Transverse colon (tissue), 4 donors: ENCODE measurements around the gene COL8A1.

Source experiments
- CTCF ChIP-seq, 5 experiments: fragments of 200-600 bp in 3 of 5; fragments of 450-650 bp in 2 of 5; sonication (generic) in 3 of 5; IDR thresholded peaks; 1 replicate in 2 of 5; 2 replicates in 3 of 5; pipeline ENCODE4 v1.5.1; 2016 to 2017; ENCODE audit warnings: antibody characterized with exemption in 5 of 5, inconsistent platforms in 3 of 5, mild to moderate bottlenecking in 2 of 5, moderate library complexity in 1 of 5
- POLR2AphosphoS5 ChIP-seq, 3 donors: sonication (generic); formaldehyde crosslinking; IDR thresholded peaks; one replicate each; pipeline ENCODE4 v1.6.1; 2016; ENCODE audit warnings: antibody characterized with exemption in 3 of 3

- TF ChIP-seq CTCF (IDR thresholded peaks at IDR 0.05) (no peak), POLR2AphosphoS5 (IDR thresholded peaks at IDR 0.05) (no peak)
These were observed 191.4 kb downstream of the COL8A1 start for GRCh38 chr3:99829844-99830243.
